G401 (cell line): ENCODE measurements around the gene TUBD1. TPM values are rescaled to one million over a fixed set of nuclear protein-coding genes. Genes with fewer than 3 reads are reported as not detected.
"Not testable (repeated sequence)": the region's sequence is repeated elsewhere in the genome, so short reads cannot be mapped to it uniquely, and the experiment has no call there.

Experiments
- DNase-seq: peaks from one replicate; pipeline ENCODE4 v3.0.0-alpha.2; 2015; ENCODE audit warnings: low spot score
- in situ Hi-C: cut with HindIII; loops from 2 replicates; pipeline ENCODE4 v1.10.0; 2016; ENCODE audit warnings: low sequenced_read_pairs, mixed read lengths
- total RNA-seq: library from RNA; depleted of rRNA; stranded (reverse); fragments of >200 nt; shearing (Covaris generic); gene quantifications from 2 replicates; pipeline ENCODE4 v1.2.3, GENCODE V29; 2014; rRNA removed

Gene TUBD1
- 16.7 and 24.0 TPM in 2 replicates for total RNA-seq

GRCh38 chr17:59892924-59893675 is at the start of gene TUBD1, which contains the start of gene RPS6KB1:
TUBD1 (minus strand) TSS chr17:59892943; CDS start chr17:59891002, 1,941 bp downstream.
RPS6KB1 (plus strand) TSS chr17:59893121; CDS start chr17:59893185, 64 bp downstream.
- in situ Hi-C loops, result no loop called here
- peak; percentile 98 for DNase-seq

GRCh38 chr17:59941131-59941530 is 48.4 kb upstream of the TUBD1 start:
- in situ Hi-C loops, result no loop called here
- no peak for DNase-seq

- in situ Hi-C loops, DNase-seq: not testable (repeated sequence)
Observed at GRCh38 chr17:59940697-59941096, 48.0 kb upstream of the TUBD1 start.

- in situ Hi-C loops, DNase-seq: not testable (repeated sequence)
Observed at GRCh38 chr17:59933317-59933716, 40.6 kb upstream of the TUBD1 start.

DNA sequence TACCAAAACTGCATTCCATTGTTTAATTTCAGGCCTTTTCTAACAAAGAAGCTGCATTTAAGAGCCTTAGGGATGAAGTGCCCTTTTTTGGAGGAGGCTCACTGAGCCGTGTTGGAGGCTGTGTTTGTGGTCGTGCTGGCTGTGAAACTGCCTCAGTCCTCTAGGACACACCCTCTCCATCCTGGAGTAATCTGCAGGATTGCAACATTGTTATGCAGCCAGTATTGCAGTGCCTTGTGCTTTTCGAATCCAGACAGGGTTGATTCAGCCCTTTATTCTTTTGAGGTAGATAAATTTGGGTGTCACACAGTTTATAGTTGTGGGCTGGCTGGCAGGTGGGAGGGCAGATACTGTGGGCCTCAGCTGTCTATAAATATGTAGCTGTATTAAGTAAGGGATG is 38.0 kb upstream of the TUBD1 start:
- DNase-seq, in situ Hi-C loops: not testable (repeated sequence)

- in situ Hi-C loops, DNase-seq: not testable (repeated sequence)
Observed at GRCh38 chr17:59930121-59930520, 37.4 kb upstream of the TUBD1 start.

DNA sequence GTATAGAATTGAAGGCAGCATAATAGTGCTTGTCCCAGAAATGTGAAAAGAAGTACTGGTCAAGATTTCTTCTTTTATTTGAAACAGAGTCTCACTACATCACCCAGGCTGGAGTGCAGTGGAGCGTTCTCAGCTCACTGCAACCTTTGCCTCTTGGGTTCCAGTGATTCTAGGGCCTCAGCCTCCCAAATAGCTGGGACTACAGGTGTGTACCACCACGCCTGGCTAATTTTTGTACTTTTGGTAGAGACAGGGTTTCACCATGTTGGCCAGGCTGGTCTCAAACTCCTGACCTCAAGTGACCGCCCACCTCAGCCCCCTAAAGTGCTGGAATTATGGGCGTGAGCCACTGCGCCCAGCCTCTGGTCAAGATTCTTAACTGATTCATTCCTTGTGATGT is 27.9 kb upstream of the TUBD1 start:
- DNase-seq, in situ Hi-C loops: not testable (repeated sequence)

- no peak for DNase-seq
- in situ Hi-C loops, result no loop called here
Observed at GRCh38 chr17:59916446-59916845, 23.7 kb upstream of the TUBD1 start.

- DNase-seq, result peak; percentile 58
- in situ Hi-C loops, result no loop called here
Observed at GRCh38 chr17:59914274-59914854, 21.6 kb upstream of the TUBD1 start.

GRCh38 chr17:59907467-59907866 is 14.7 kb upstream of the TUBD1 start:
- DNase-seq, result no peak
- in situ Hi-C loops, result no loop called here

- DNase-seq, result no peak
- in situ Hi-C loops, result no loop called here
Observed at GRCh38 chr17:59903455-59903854, 10.7 kb upstream of the TUBD1 start.

DNA sequence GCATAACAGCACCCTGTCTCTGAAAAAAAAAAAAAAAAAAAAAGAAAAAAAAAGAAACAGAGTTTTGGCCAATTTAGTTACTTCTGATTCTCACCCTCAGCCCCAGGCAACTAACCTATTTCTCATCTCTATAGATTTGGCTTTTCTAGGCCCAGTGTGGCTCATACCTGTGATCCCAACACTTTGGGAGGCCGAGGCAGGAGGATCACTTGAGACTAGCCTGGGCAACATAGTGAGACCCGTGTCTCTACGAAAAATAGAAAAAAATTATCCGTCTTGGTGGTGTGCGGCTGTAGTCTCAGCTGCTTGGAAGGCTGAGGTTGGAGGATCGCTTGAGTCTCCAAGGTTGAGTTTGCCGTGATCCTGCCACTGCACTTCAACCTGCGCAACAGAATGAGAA is 8.9 kb upstream of the TUBD1 start:
- in situ Hi-C loops, result no loop called here
- no peak for DNase-seq

DNA sequence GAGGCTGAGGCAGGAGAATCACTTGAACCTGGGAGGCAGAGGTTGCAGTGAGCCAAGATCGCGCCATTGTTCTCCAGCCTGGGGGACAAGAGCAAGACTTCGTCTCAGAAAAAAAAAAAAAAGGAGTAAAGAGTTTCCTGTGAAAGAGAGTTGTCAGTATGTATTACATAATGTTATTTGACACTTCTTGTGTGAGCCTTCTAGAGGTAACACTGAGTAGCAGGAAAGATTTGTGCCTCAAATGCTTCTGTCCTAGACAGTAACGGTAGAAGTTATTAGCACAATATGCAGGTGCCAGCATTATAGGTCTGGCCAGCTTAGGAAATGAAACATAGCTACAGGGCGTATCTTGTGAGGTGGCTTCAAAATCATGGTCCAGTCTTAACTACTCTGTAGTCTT is 6.4 kb upstream of the TUBD1 start:
- in situ Hi-C loops, result no loop called here
- DNase-seq, result no peak

DNA sequence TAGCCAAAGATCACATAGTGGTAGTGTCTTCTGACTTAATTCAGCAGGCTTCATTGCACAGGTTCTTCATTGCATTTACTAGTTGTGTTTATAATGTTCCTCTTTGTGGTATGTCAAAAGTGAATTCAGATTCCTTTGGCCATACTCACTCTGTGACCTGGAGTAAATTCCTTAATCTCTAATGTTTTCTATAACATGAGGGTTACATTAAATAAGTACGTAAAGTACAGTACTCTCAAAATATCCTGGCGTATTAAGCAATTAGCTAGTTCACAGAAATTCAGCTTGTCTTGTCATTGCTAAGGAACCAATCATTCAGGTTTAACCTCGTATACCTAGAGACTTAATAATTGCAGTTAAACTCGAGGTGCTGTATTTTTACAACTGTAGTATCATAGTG is 4.3 kb upstream of the TUBD1 start:
- in situ Hi-C loops, result no loop called here
- no peak for DNase-seq

- in situ Hi-C loops, result no loop called here
- DNase-seq, result peak; percentile 13
Observed at GRCh38 chr17:59893676-59894100, 945 bp upstream of the TUBD1 start.

DNA sequence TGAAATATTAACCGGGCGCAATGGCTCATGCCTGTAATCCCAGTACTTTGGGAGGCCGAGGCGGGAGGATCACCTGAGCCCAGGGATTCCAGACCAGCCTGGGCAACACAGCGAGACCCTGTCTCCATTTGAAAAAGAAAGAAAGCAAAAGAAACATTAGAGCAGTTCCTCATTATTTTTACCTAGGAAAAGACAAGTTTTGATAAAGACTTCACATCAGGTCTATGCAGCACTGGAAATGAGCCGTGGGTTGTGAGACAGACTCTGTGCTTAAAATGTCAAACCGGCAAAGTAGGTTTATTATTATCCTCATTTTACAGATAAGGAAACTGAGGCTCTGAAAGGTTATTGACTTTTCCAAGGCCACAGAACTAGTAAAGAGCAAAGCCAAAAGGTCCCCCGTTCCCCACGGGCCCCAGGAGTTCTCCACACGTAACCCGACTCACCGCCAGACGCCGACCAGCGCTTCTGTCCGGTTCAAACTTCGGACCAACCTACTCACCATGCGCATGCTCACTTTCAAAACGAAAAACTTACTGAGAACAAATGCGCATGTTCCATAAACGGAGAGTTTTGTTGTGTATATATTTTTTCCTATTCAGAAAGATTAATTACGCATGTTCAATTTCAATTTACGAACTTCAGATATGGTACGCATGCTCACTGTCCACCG is 356 bp downstream of the TUBD1 start:
- in situ Hi-C loops, result no loop called here
- no peak for DNase-seq

- no peak for DNase-seq
- in situ Hi-C loops, result no loop called here
Observed at GRCh38 chr17:59890720-59891119, 2.0 kb downstream of the TUBD1 start.

GRCh38 chr17:59888145-59888750 is 4.5 kb downstream of the TUBD1 start:
- no peak for DNase-seq
- in situ Hi-C loops, result no loop called here

DNA sequence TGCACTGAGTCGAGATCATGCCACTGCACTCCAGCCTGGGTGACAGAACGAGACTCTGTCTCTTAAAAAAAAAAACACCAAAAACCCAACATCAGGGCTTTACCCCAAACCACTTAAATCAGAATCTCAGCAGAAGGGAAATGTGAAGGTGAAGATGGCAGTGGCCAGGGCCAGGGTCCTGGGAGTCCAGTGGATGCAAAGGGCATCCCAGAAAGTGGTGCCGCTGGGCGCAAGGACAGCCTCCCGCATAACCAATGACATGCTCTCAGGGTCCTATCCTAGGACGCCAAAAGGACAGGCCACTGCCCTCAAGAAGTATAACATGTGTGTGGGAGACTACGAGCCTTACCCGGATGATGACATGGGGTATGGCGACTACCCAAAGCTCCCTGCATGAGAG is 7.9 kb downstream of the TUBD1 start:
- no peak for DNase-seq
- in situ Hi-C loops, result no loop called here

- DNase-seq, result no peak
- in situ Hi-C loops, result no loop called here
Observed at GRCh38 chr17:59878624-59879023, 14.1 kb downstream of the TUBD1 start.
